A549 (cell line): Measurements from ENCODE around the gene STAC. TPM values are rescaled to one million over a fixed set of nuclear protein-coding genes. Genes with fewer than 3 reads are reported as not detected.
A peak's percentile ranks its signal among the peaks of the same experiment; 100 is the strongest.

Source experiments
- ATAC-seq, 2 experiments: fragments of 200-7000 bp in 1 of 2; fragments of >200 bp in 1 of 2; cut with Nextera tagmentation in 1 of 2; cut with Tn5 transposase in 1 of 2; 3 replicates each; pipeline versions ENCODE4 v1.8.0 to v1.9.1; 2018 to 2020; ENCODE audit warnings: mild to moderate bottlenecking in 1 of 2, moderate library complexity in 1 of 2
- CTCF ChIA-PET: fragments of 300-600 bp; sonication (Branson Sonifier 250); formaldehyde crosslinking; extraction: SDS; loops from one replicate; lab custom pipeline; 2021; ENCODE audit warnings: antibody characterized with exemption, inconsistent platforms; lab: Yijun Ruan, JAX
- POLR2A ChIA-PET: fragments of 350-600 bp; formaldehyde crosslinking; extraction: SDS; loops from one replicate; lab custom pipeline; 2021; ENCODE audit warnings: antibody characterized with exemption, inconsistent platforms; lab: Yijun Ruan, JAX
- DNase-seq, 2 experiments: peaks; one replicate each; pipeline versions ENCODE4 v3.0.0 to v3.0.0-alpha.2; 2011 to 2016; ENCODE audit warnings: low read depth in 1 of 2, low spot score in 1 of 2
- FAIRE-seq: peaks from 2 replicates; lab custom pipeline; 2011; peaks lifted over from hg19 to GRCh38; lab: Jason Lieb, UNC
- H3K27ac ChIP-seq, 2 experiments: fragments of >200 bp; sonication (Bioruptor Twin); formaldehyde crosslinking; 3 replicates each; pipeline ENCODE4 v1.5.1; 2016 to 2017
- H3K4me1 ChIP-seq: fragments of >200 bp; sonication (Bioruptor Twin); formaldehyde crosslinking; 3 replicates; pipeline ENCODE4 v1.6.1; 2016
- H3K4me2 ChIP-seq: fragments of >200 bp; sonication (Bioruptor Twin); formaldehyde crosslinking; 3 replicates; pipeline ENCODE4 v1.6.1; 2016
- H3K4me3 ChIP-seq: fragments of >200 bp; sonication (Bioruptor Twin); formaldehyde crosslinking; 3 replicates; pipeline ENCODE4 v1.5.1; 2016
- H3K9me3 ChIP-seq: fragments of >200 bp; sonication (Bioruptor Twin); formaldehyde crosslinking; 3 replicates; pipeline ENCODE4 v1.6.1; 2016
- BHLHE40 ChIP-seq: IDR thresholded peaks from 2 replicates; pipeline ENCODE4 v1.6.1; 2012; ENCODE audit warnings: low read depth, low read length, inconsistent platforms
- CBX8 ChIP-seq: fragments of 200-600 bp; sonication (generic); IDR thresholded peaks from 2 replicates; pipeline ENCODE4 v1.6.1; 2016
- CEBPB ChIP-seq, 2 experiments: fragments of >200 bp in 1 of 2; sonication (Bioruptor Twin) in 1 of 2; formaldehyde crosslinking in 1 of 2; IDR thresholded peaks; 2 replicates each; pipeline ENCODE4 v1.6.1; 2012 to 2016
- CHD2 ChIP-seq: fragments of 150-350 bp; IDR thresholded peaks from 2 replicates; pipeline ENCODE4 v1.6.1; 2014; ENCODE audit warnings: low read length; ENCODE audit not compliant: partially characterized antibody
- CHD4 ChIP-seq: fragments of 200-600 bp; sonication (generic); IDR thresholded peaks from 2 replicates; pipeline ENCODE4 v1.6.1; 2016; ENCODE audit warnings: antibody characterized with exemption, mild to moderate bottlenecking, borderline replicate concordance
- EHMT2 ChIP-seq: fragments of 200-600 bp; sonication (generic); IDR thresholded peaks from 2 replicates; pipeline ENCODE4 v1.6.1; 2016; ENCODE audit warnings: antibody characterized with exemption, low read depth, mild to moderate bottlenecking, moderate library complexity
- HOXB13 ChIP-seq: fragments of 250-450 bp; sonication (Bioruptor Pico); IDR thresholded peaks from 2 replicates; pipeline ENCODE4 v1.5.0; 2020; ENCODE audit warnings: low read depth, mild to moderate bottlenecking, moderate library complexity
- JUN ChIP-seq, 2 experiments: fragments of >200 bp; sonication (Bioruptor Twin); formaldehyde crosslinking; IDR thresholded peaks; 2 replicates in 1 of 2; 3 replicates in 1 of 2; pipeline ENCODE4 v1.6.1; 2016 to 2017
- JUNB ChIP-seq: fragments of >200 bp; sonication (Bioruptor Twin); formaldehyde crosslinking; IDR thresholded peaks from 2 replicates; pipeline ENCODE4 v1.6.1; 2016
- NPAS2 ChIP-seq: fragments of 250-450 bp; sonication (Bioruptor Pico); IDR thresholded peaks from 2 replicates; pipeline ENCODE4 v1.8.0; 2022; ENCODE audit warnings: mild to moderate bottlenecking, moderate library complexity, borderline replicate concordance
- NR3C1 ChIP-seq: fragments of >200 bp; sonication (Bioruptor Twin); formaldehyde crosslinking; IDR thresholded peaks from 3 replicates; pipeline ENCODE4 v1.6.1; 2017
- PHF8 ChIP-seq: fragments of 200-600 bp; sonication (generic); IDR thresholded peaks from 2 replicates; pipeline ENCODE4 v1.6.1; 2016; ENCODE audit warnings: low read depth, mild to moderate bottlenecking, antibody characterized with exemption, moderate library complexity, borderline replicate concordance
- RAD21 ChIP-seq, 2 experiments: fragments of >200 bp in 1 of 2; sonication (Bioruptor Twin) in 1 of 2; formaldehyde crosslinking in 1 of 2; IDR thresholded peaks in 1 of 2; conservative IDR thresholded peaks in 1 of 2; 2 replicates in 1 of 2; 3 replicates in 1 of 2; pipeline ENCODE4 v1.6.1; 2012 to 2018; ENCODE audit warnings: inconsistent platforms in 1 of 2
- RCOR1 ChIP-seq: fragments of 150-350 bp; IDR thresholded peaks from 2 replicates; pipeline ENCODE4 v1.6.1; 2014; ENCODE audit warnings: antibody characterized with exemption, low read length, low read depth
- SREBF2 ChIP-seq: fragments of 450-650 bp; IDR thresholded peaks from 2 replicates; pipeline ENCODE4 v1.6.1; 2014; ENCODE audit warnings: mild to moderate bottlenecking, moderate library complexity
- TP53 ChIP-seq: fragments of 250-450 bp; sonication (Bioruptor Pico); IDR thresholded peaks from 2 replicates; pipeline ENCODE4 v1.5.0; 2021; ENCODE audit warnings: mild to moderate bottlenecking, moderate library complexity
- ZC3H11A ChIP-seq: fragments of 450-650 bp; IDR thresholded peaks from 2 replicates; pipeline ENCODE4 v1.6.1; 2014; ENCODE audit warnings: antibody characterized with exemption, mild to moderate bottlenecking
- WGBS: methylation state at CpG from one replicate; pipeline ENCODE4 v1.1.6; 2017; ENCODE audit errors: missing lambda C conversion rate; 5-methylcytosine and 5-hydroxymethylcytosine counted together
- polyA plus RNA-seq, 4 experiments: library from polyadenylated mRNA; depleted of rRNA in 3 of 4; stranded (reverse); fragments of >200 nt; fragmentation: RNase III in 1 of 4; extraction: RNeasy Plus Mini Kit Qiagen cat#74134 plus additional on column Dnase treatment in 1 of 4; gene quantifications; 2 replicates in 3 of 4; 3 replicates in 1 of 4; pipeline ENCODE4 v1.2.3, GENCODE V29; 2011 to 2017
- TF ChIP-seq, protein P1 (sequence below): fragments of 250-450 bp; sonication (Bioruptor Pico); IDR thresholded peaks from 2 replicates; pipeline ENCODE4 v1.5.0; 2020; ENCODE audit warnings: low read depth, mild to moderate bottlenecking, moderate library complexity
- TF ChIP-seq, protein P2 (sequence below): IDR thresholded peaks from 2 replicates; pipeline ENCODE4 v1.6.1; 2012
- TF ChIP-seq, protein P3 (sequence below): fragments of 450-650 bp; IDR thresholded peaks from 2 replicates; pipeline ENCODE4 v1.6.1; 2014; ENCODE audit warnings: antibody characterized with exemption
- TF ChIP-seq, protein P4 (sequence below): fragments of >200 bp; sonication (Bioruptor Twin); formaldehyde crosslinking; IDR thresholded peaks from 3 replicates; pipeline ENCODE4 v1.6.1; 2016

Gene STAC
- polyA plus RNA-seq, 2 of the 4 experiments (the other 2 are of a cell fraction), result 2.2 to 3.4 TPM

DNA sequence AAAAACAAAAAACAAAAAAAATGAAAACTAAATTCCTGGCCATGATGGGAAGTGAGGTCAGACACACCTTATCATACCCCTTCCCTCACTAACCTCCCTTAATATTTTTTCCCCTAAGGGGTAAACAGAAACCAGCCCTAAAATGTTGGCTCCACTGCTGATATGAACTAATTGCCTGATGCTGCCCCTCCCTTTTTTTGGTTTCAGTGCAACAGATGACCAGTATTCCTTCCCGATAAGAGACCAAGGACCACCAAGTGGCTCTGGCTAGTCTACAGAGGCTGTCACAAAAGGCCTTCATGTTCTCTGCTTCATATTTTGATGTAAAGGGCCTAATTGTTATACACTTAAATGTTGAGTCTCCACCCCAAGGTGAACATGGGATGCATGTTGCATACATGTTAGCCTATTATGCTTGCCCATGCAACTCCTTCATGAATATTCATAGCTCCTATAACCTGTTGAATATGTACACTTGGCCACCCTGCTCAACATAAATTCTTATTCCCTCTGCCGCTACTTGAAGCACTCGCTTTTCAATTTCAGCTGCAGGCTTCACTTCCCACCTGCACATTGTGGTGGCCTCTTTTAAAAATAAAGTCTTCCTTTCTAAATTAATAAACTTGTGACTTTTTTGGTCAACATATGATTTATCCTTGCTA is 12.3 kb upstream of the STAC start:
- ChIA-PET POLR2A (no interaction called here), CTCF (no interaction called here)
- ATAC-seq (no peak), FAIRE-seq (no peak), DNase-seq (no peak)
- Histone ChIP-seq H3K4me3 (no peak overlapping the region), H3K4me1 (peaks cover 24% of the 10 kb centered on the region), H3K9me3 (no peaks in the 10 kb centered on the region), H3K4me2 (no peak overlapping the region), H3K27ac (no peak overlapping the region)
- 93% methylated on average over 3 of the region's 3 CpGs for WGBS
- TF ChIP-seq TP53 (no peak), HOXB13 (CRISPR knock-in tag) (no peak), CBX8 (no peak), RCOR1 (no peak), CHD4 (no peak), BHLHE40 (no peak), PHF8 (no peak), EHMT2 (no peak)
- TF ChIP-seq, protein P1, sequence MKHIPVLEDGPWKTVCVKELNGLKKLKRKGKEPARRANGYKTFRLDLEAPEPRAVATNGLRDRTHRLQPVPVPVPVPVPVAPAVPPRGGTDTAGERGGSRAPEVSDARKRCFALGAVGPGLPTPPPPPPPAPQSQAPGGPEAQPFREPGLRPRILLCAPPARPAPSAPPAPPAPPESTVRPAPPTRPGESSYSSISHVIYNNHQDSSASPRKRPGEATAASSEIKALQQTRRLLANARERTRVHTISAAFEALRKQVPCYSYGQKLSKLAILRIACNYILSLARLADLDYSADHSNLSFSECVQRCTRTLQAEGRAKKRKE (CRISPR knock-in tag), result no peak
- TF ChIP-seq, protein P2, sequence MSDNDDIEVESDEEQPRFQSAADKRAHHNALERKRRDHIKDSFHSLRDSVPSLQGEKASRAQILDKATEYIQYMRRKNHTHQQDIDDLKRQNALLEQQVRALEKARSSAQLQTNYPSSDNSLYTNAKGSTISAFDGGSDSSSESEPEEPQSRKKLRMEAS, result no peak

DNA sequence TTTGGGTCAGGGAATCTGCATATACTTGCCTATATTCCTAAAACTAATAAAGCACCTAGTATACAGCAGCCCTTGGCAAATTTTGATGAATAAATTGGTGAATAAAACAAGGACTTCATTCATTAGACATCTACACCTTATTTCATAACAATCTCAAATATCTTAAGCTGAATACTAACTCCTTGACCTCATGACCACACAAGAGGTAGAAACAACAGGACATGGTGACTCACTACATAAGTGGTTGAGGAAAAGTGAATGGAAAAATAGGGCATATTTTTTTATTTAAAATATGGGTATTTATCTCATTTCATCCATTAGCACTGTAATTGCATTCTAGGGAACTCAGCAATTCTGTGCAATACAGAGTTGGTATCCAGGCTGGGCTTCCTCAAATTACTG is 7.8 kb upstream of the STAC start:
- Histone ChIP-seq H3K4me2 (peak overlapping the region; percentile 36), H3K9me3 (no peaks in the 10 kb centered on the region), H3K4me1 (peaks cover 22% of the 10 kb centered on the region), H3K27ac (peak overlapping the region in 1 of 2 experiments; percentile 57; a peak in 1 of 6 replicates), H3K4me3 (no peak overlapping the region)
- ChIA-PET POLR2A (no interaction called here), CTCF (interaction anchor here (1.4 kb wide), 1 partner anchor 9 kb away, joined by 3 read pairs; no protein-coding TSS in a partner anchor)
- no peak for TF ChIP-seq CEBPB (IDR thresholded peaks at IDR 0.05)
- no peak for TF ChIP-seq NPAS2 (CRISPR knock-in tag)
- TF ChIP-seq JUNB, result peak; percentile 31; the same call in 1 of the 2 replicates
- ATAC-seq (no peak; a peak in 1 of 6 replicates), DNase-seq (no peak), FAIRE-seq (no peak)

DNA sequence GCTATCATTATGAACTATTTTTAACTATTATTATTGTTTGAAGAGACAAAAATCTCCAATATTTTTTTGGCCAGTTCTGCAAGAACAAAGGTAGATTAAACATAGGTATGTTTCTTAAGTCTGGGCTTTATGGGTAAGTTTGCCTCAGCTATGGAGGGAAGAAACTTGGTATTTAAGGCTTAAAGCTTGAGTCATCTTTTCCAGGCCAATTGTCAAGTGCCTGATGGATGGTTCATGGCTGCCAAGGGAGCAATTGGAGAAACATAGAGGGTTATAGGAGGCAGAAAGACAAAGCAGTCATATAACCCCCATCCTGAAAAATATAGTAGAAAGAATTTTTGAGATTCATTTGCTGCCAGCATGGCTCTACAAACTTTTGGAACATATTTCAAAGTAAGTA is 7.2 kb upstream of the STAC start:
- DNase-seq, result no peak
- H3K4me1 ChIP-seq, result peaks cover 22% of the 10 kb centered on the region
- TF ChIP-seq CHD2, result no peak
- TF ChIP-seq, protein P2, result no peak
- TF ChIP-seq PHF8, result no peak
- TF ChIP-seq, protein P3, sequence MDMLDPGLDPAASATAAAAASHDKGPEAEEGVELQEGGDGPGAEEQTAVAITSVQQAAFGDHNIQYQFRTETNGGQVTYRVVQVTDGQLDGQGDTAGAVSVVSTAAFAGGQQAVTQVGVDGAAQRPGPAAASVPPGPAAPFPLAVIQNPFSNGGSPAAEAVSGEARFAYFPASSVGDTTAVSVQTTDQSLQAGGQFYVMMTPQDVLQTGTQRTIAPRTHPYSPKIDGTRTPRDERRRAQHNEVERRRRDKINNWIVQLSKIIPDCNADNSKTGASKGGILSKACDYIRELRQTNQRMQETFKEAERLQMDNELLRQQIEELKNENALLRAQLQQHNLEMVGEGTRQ, result no peak
- TF ChIP-seq, protein P4, sequence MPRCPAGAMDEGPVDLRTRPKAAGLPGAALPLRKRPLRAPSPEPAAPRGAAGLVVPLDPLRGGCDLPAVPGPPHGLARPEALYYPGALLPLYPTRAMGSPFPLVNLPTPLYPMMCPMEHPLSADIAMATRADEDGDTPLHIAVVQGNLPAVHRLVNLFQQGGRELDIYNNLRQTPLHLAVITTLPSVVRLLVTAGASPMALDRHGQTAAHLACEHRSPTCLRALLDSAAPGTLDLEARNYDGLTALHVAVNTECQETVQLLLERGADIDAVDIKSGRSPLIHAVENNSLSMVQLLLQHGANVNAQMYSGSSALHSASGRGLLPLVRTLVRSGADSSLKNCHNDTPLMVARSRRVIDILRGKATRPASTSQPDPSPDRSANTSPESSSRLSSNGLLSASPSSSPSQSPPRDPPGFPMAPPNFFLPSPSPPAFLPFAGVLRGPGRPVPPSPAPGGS, result no peak
- no peak for TF ChIP-seq ZC3H11A
- TF ChIP-seq NR3C1, result no peak
- no peak for TF ChIP-seq JUN (IDR thresholded peaks at IDR 0.05)
- no peak for TF ChIP-seq CHD4
- TF ChIP-seq TP53, result no peak
- no peak for TF ChIP-seq RAD21 (conservative IDR thresholded peaks at IDR 0.05 in 1 of 2, IDR thresholded peaks at IDR 0.05 in 1 of 2)
- no peak for TF ChIP-seq SREBF2
- TF ChIP-seq, all 56 proteins: peak for 0
- Histone ChIP-seq H3K4me2 (peak overlapping the region; percentile 36; the same call in 2 of the 3 replicates), H3K4me3 (no peak overlapping the region), H3K27ac (no peak overlapping the region), H3K9me3 (no peaks in the 10 kb centered on the region)
- FAIRE-seq, result no peak
- ATAC-seq, result no peak
- POLR2A ChIA-PET, result no interaction called here
- CTCF ChIA-PET, result no interaction called here
